HCT116 (cell line): ENCODE data around the gene ZNF18. TPM values are rescaled to one million over a fixed set of nuclear protein-coding genes. Genes with fewer than 3 reads are reported as not detected.

Experiments
- ATAC-seq: fragments of 200-7000 bp; cut with Tn5 transposase; 2 replicates; pipeline ENCODE4 v1.9.1; 2020; ENCODE audit warnings: mild to moderate bottlenecking, moderate library complexity
- BruUV-seq: library from RNA; stranded (reverse); fragments of 400-500 nt; replicated peaks from 2 replicates; lab custom pipeline; 2021; lab: Mats Ljungman, UMichigan
- CTCF ChIA-PET: fragments of 300-600 bp; sonication (Branson Sonifier 250); formaldehyde crosslinking; loops from one replicate; lab custom pipeline; 2021; ENCODE audit warnings: antibody characterized with exemption; lab: Charles Lee
- POLR2A ChIA-PET: fragments of 300-600, 350-600 bp; sonication (Branson Sonifier 250); formaldehyde crosslinking; loops from one replicate; lab custom pipeline; 2021; ENCODE audit warnings: antibody characterized with exemption; lab: Charles Lee
- RAD21 ChIA-PET, 2 experiments: fragments of 300-600 bp; sonication (Branson Sonifier 250); formaldehyde crosslinking; loops; one replicate each; lab custom pipeline; 2023; ENCODE audit warnings: low total read pairs in 2 of 2; ENCODE audit not compliant: uncharacterized antibody in 2 of 2, unreplicated experiment in 2 of 2, low non-redundant PET in 1 of 2; lab: Charles Lee
- DNase-seq: peaks from one replicate; pipeline ENCODE4 v3.0.0-alpha.2; 2010; ENCODE audit warnings: low read depth, low spot score
- H2AFZ ChIP-seq: fragments of 200-600 bp; shearing (Covaris generic), sonication (generic); 2 replicates; pipeline ENCODE4 v1.6.1; 2017; ENCODE audit warnings: low read depth, mixed run types, mixed read lengths, antibody characterized with exemption, low read length; ENCODE audit not compliant: poor library complexity, severe bottlenecking
- H3K27ac ChIP-seq: 2 replicates; pipeline ENCODE4 v1.5.1; 2012; ENCODE audit warnings: low read depth, low read length
- H3K27me3 ChIP-seq: fragments of 200-600 bp; sonication (generic); 2 replicates; pipeline ENCODE4 v1.6.1; 2016; ENCODE audit warnings: mixed run types, low read length, mixed read lengths; ENCODE audit not compliant: insufficient read depth
- H3K36me3 ChIP-seq, 2 experiments: fragments of 200-500 bp in 1 of 2; fragments of 200-600 bp in 1 of 2; sonication (Bioruptor generic) in 1 of 2; sonication (generic) in 1 of 2; 2 replicates each; pipeline versions ENCODE4 v1.5.1 to v1.6.1; 2014 to 2016; ENCODE audit warnings: low read length in 2 of 2, inconsistent platforms in 1 of 2, mixed read lengths in 1 of 2, mixed run types in 1 of 2; ENCODE audit not compliant: insufficient read depth in 2 of 2, control insufficient read depth in 1 of 2
- H3K4me1 ChIP-seq, 2 experiments: fragments of 200-600 bp in 1 of 2; sonication (generic) in 1 of 2; 2 replicates each; pipeline versions ENCODE4 v1.5.1 to v1.6.1; 2012 to 2017; ENCODE audit warnings: low read length in 2 of 2, inconsistent platforms in 1 of 2, mild to moderate bottlenecking in 1 of 2, mixed read lengths in 1 of 2, mixed run types in 1 of 2, moderate library complexity in 1 of 2; ENCODE audit not compliant: insufficient read depth in 2 of 2, control insufficient read depth in 1 of 2
- H3K4me2 ChIP-seq: fragments of 200-600 bp; sonication (generic); 2 replicates; pipeline ENCODE4 v1.6.1; 2017; ENCODE audit warnings: mixed run types, low read length, mixed read lengths
- H3K4me3 ChIP-seq, 2 experiments: fragments of 200-600 bp in 1 of 2; sonication (generic) in 1 of 2; replicated peaks in 1 of 2; 2 replicates each; pipeline ENCODE4 v1.5.1; 2011 to 2016; ENCODE audit warnings: low read length in 2 of 2, control low read depth in 1 of 2, low read depth in 1 of 2, mild to moderate bottlenecking in 1 of 2, mixed read lengths in 1 of 2, mixed run types in 1 of 2
- H3K79me2 ChIP-seq: fragments of 200-600 bp; sonication (generic); 2 replicates; pipeline ENCODE4 v1.6.1; 2017; ENCODE audit warnings: mild to moderate bottlenecking, mixed run types, low read length, moderate library complexity, mixed read lengths; ENCODE audit not compliant: insufficient read depth
- H3K9ac ChIP-seq: fragments of 200-600 bp; sonication (generic); 2 replicates; pipeline ENCODE4 v1.6.1; 2016; ENCODE audit warnings: low read length, mixed read lengths
- H3K9me2 ChIP-seq: fragments of 200-600 bp; sonication (generic), shearing (Covaris generic); 2 replicates; pipeline ENCODE4 v1.6.1; 2017; ENCODE audit warnings: mixed run types, mild to moderate bottlenecking, moderate library complexity; ENCODE audit not compliant: insufficient read depth
- H3K9me3 ChIP-seq, 2 experiments: fragments of 200-500 bp in 1 of 2; fragments of 200-600 bp in 1 of 2; sonication (Bioruptor generic) in 1 of 2; sonication (generic) in 1 of 2; 2 replicates each; pipeline ENCODE4 v1.6.1; 2014 to 2017; ENCODE audit warnings: low read length in 2 of 2, mixed read lengths in 2 of 2, inconsistent platforms in 1 of 2, low read depth in 1 of 2, mild to moderate bottlenecking in 1 of 2, mixed run types in 1 of 2, moderate library complexity in 1 of 2; ENCODE audit not compliant: control insufficient read depth in 1 of 2, insufficient read depth in 1 of 2
- H4K20me1 ChIP-seq: fragments of 200-600 bp; sonication (generic), shearing (Covaris generic); 2 replicates; pipeline ENCODE4 v1.6.1; 2017; ENCODE audit warnings: mixed run types, mild to moderate bottlenecking, moderate library complexity; ENCODE audit not compliant: insufficient read depth
- ATF3 ChIP-seq: IDR thresholded peaks from 2 replicates; pipeline ENCODE4 v1.6.1; 2012
- CBX3 ChIP-seq: IDR thresholded peaks from 2 replicates; pipeline ENCODE4 v1.6.1; 2012; ENCODE audit warnings: low read depth
- CEBPB ChIP-seq: IDR thresholded peaks from 2 replicates; pipeline ENCODE4 v1.6.1; 2012; ENCODE audit warnings: low read depth
- CTCF ChIP-seq, 3 experiments: fragments of 200-600 bp in 1 of 3; sonication (generic) in 1 of 3; IDR thresholded peaks in 2 of 3; conservative IDR thresholded peaks in 1 of 3; 2 replicates each; pipeline ENCODE4 v1.5.1; 2012 to 2017; ENCODE audit warnings: low read depth in 2 of 3, low read length in 2 of 3, antibody characterized with exemption in 1 of 3, borderline replicate concordance in 1 of 3, control low read depth in 1 of 3, mild to moderate bottlenecking in 1 of 3, mixed read lengths in 1 of 3, mixed run types in 1 of 3, moderate library complexity in 1 of 3; ENCODE audit not compliant: insufficient read depth in 1 of 3
- EZH2 ChIP-seq: fragments of 200-600 bp; sonication (generic); IDR thresholded peaks from 2 replicates; pipeline ENCODE4 v1.6.1; 2017; ENCODE audit warnings: antibody characterized with exemption, mixed run types
- EZH2phosphoT487 ChIP-seq: fragments of 200-600 bp; IDR thresholded peaks from 2 replicates; pipeline ENCODE4 v1.6.1; 2018; ENCODE audit warnings: antibody characterized with exemption, borderline replicate concordance
- FOSL1 ChIP-seq: IDR thresholded peaks from 2 replicates; pipeline ENCODE4 v1.6.1; 2012; ENCODE audit warnings: low read depth
- MAX ChIP-seq: IDR thresholded peaks from 2 replicates; pipeline ENCODE4 v1.6.1; 2012
- POLR2AphosphoS5 ChIP-seq: IDR thresholded peaks from 2 replicates; pipeline ENCODE4 v1.6.1; 2011; ENCODE audit warnings: mild to moderate bottlenecking, low read depth, low read length, moderate library complexity
- REST ChIP-seq: IDR thresholded peaks from 2 replicates; pipeline ENCODE4 v1.6.1; 2012; ENCODE audit warnings: low read depth
- SIN3A ChIP-seq: IDR thresholded peaks from 2 replicates; pipeline ENCODE4 v1.6.1; 2012; ENCODE audit warnings: low read depth
- SP1 ChIP-seq: IDR thresholded peaks from 2 replicates; pipeline ENCODE4 v1.6.1; 2012; ENCODE audit warnings: low read depth
- SRF ChIP-seq: IDR thresholded peaks from 2 replicates; pipeline ENCODE4 v1.6.1; 2012; ENCODE audit warnings: low read depth
- YY1 ChIP-seq: IDR thresholded peaks from 2 replicates; pipeline ENCODE4 v1.6.1; 2011; ENCODE audit warnings: low read length, low read depth, moderate library complexity, mild to moderate bottlenecking; ENCODE audit not compliant: insufficient replicate concordance; ENCODE audit errors: extremely low read depth
- ZBTB33 ChIP-seq: IDR thresholded peaks from 2 replicates; pipeline ENCODE4 v1.6.1; 2011; ENCODE audit warnings: mild to moderate bottlenecking, low read length, moderate library complexity; ENCODE audit not compliant: insufficient replicate concordance; ENCODE audit errors: extremely low read depth
- ZNF274 ChIP-seq: fragments of 200-500 bp; sonication (Bioruptor generic); IDR thresholded peaks from 2 replicates; pipeline ENCODE4 v1.6.1; 2014; ENCODE audit warnings: mild to moderate bottlenecking, low read depth, low read length, inconsistent platforms
- intact Hi-C: fragments of 100-400 bp; cut with micrococcal nuclease; formaldehyde crosslinking; loops from 2 replicates; pipeline ENCODE4 v1.10.0; 2022
- total RNA-seq: library from RNA; stranded (reverse); gene quantifications from one replicate; pipeline ENCODE4 v1.2.1, GENCODE V29; 2021; ENCODE audit not compliant: unreplicated experiment

Gene ZNF18
- total RNA-seq, 1 experiment from 2014 or later: 6.2 TPM

- TF ChIP-seq MAX (no peak), ATF3 (0 out of 2 replicates have a peak, but pooled peaks have one; percentile 24), FOSL1 (peak; percentile 94), CTCF (IDR thresholded peaks at IDR 0.05 in 2 of 3, conservative IDR thresholded peaks at IDR 0.05 in 1 of 3; ENCODE audit: borderline replicate concordance in 1 of 3, insufficient read depth in 1 of 3, low read depth in 2 of 3, low read length in 2 of 3) (no peak), EZH2phosphoT487 (no peak), CBX3 (peak; percentile 25; the same call in 1 of the 2 replicates), ZNF274 (no peak), SRF (0 out of 2 replicates have a peak, but pooled peaks have one; percentile 36), YY1 (no peak), POLR2AphosphoS5 (no peak)
Measured at GRCh38 chr17:12041312-12041711, 44.0 kb upstream of the ZNF18 start (continued).

- POLR2A ChIA-PET: interaction anchor here (2.4 kb wide), 1 partner anchor 20 kb away, joined by 6 read pairs; the partner anchor contains the start of gene MAP2K4
- H3K27ac ChIP-seq: peak overlapping the region; percentile 84; the same call in 1 of the 2 replicates
- peak overlapping the region; percentile 22; the same call in 1 of the 2 replicates for H3K9ac ChIP-seq
- H3K79me2 ChIP-seq: peaks cover 81% of the 10 kb centered on the region
- CTCF ChIA-PET: no interaction called here
- H3K9me3 ChIP-seq: no peaks in the 10 kb centered on the region
- BruUV-seq: no TSS peak
- no peaks in the 10 kb centered on the region for H3K27me3 ChIP-seq
- H3K4me1 ChIP-seq: peaks cover 41 to 80% of the 10 kb centered on the region in 2 experiments
- H2AFZ ChIP-seq: no peak overlapping the region
- no peaks in the 10 kb centered on the region for H3K36me3 ChIP-seq
- DNase-seq (no peak), ATAC-seq (peak; percentile 68)
- H4K20me1 ChIP-seq: peaks cover 11% of the 10 kb centered on the region; the same call in 1 of the 2 replicates
- H3K4me3 ChIP-seq: peak overlapping the region in 1 of 2 experiments; percentile 42; a peak in 2 of 4 replicates
- peak overlapping the region; percentile 67 for H3K4me2 ChIP-seq
- RAD21 ChIA-PET: no interaction called here
- H3K9me2 ChIP-seq: no peaks in the 10 kb centered on the region
- intact Hi-C loops: no loop called here
- TF ChIP-seq SIN3A: no peak; the same call in 1 of the 2 replicates
- TF ChIP-seq REST: no peak
- TF ChIP-seq CEBPB: peak; percentile 37; the same call in 1 of the 2 replicates
- no peak for TF ChIP-seq EZH2phosphoT487
- no peak for TF ChIP-seq ZBTB33
- no peak for TF ChIP-seq YY1
- TF ChIP-seq ATF3: no peak
- no peak for TF ChIP-seq POLR2AphosphoS5
- TF ChIP-seq SP1: peak; percentile 62
- no peak for TF ChIP-seq EZH2
Measured at GRCh38 chr17:12040478-12040877, 43.2 kb upstream of the ZNF18 start.
